Stimulated activated CD8-positive, alpha-beta memory T cell treated with anti-CD3 and anti-CD28 coated beads, Interleukin-7, amount 100 ng/mL, for 24 hours (primary cell): ENCODE measurements around the gene HLA-DMB.

Experiments
- DNase-seq: peaks from one replicate; pipeline ENCODE4 v3.0.0-alpha.2; 2020; ENCODE audit warnings: low read depth

The HLA-DMB gene

GRCh38 chr6:32906539-32906938 is 34.3 kb downstream of the HLA-DMB start:
- DNase-seq = no peak

GRCh38 chr6:32905078-32905477 is 35.8 kb downstream of the HLA-DMB start:
- DNase-seq = no peak

- no peak for DNase-seq
These were observed 36.9 kb downstream of the HLA-DMB start for GRCh38 chr6:32903952-32904351.

GRCh38 chr6:32895006-32895345 is 45.9 kb downstream of the HLA-DMB start:
- no peak for DNase-seq

GRCh38 chr6:32894085-32895005 is 46.5 kb downstream of the HLA-DMB start:
- peak; percentile 91 for DNase-seq

GRCh38 chr6:32890831-32891230 is 50.0 kb downstream of the HLA-DMB start:
- no peak for DNase-seq

GRCh38 chr6:32889533-32889932 is 51.3 kb downstream of the HLA-DMB start:
- DNase-seq = no peak

GRCh38 chr6:32888576-32888975 is 52.3 kb downstream of the HLA-DMB start:
- DNase-seq = no peak

- DNase-seq = no peak
These were observed 53.2 kb downstream of the HLA-DMB start for GRCh38 chr6:32887616-32888015.

GRCh38 chr6:32886681-32887383 is 54.0 kb downstream of the HLA-DMB start:
- DNase-seq = no peak

GRCh38 chr6:32885698-32886286 is 55.0 kb downstream of the HLA-DMB start:
- no peak for DNase-seq
